GM19351 (cell line): ENCODE measurements around the gene SLC6A7.
A peak's percentile ranks its signal among the peaks of the same experiment; 100 is the strongest.

Experiments
- ATAC-seq: cut with Tn5 transposase; IDR thresholded peaks from one replicate; pipeline ENCODE4 v1.9.1; 2021; ENCODE audit warnings: mild to moderate bottlenecking, moderate library complexity; ENCODE audit not compliant: unreplicated experiment

The SLC6A7 gene

GRCh38 chr5:150155258-150156026, 34.4 kb upstream of the SLC6A7 start, which contains the start of gene PDGFRB:
Gene PDGFRB, minus strand, starts transcription at chr5:150155845. Its CDS starts 18,798 bp downstream, at chr5:150137047.
- peak; percentile 61 for ATAC-seq

- ATAC-seq = peak; percentile 12
These were observed 33.9 kb upstream of the SLC6A7 start for GRCh38 chr5:150156027-150156368.

GRCh38 chr5:150156540-150156939, 33.3 kb upstream of the SLC6A7 start:
- ATAC-seq = no peak

GRCh38 chr5:150157168-150157567, 32.7 kb upstream of the SLC6A7 start:
- ATAC-seq = no peak

- no peak for ATAC-seq
These were observed 31.5 kb upstream of the SLC6A7 start for GRCh38 chr5:150158170-150158949.

GRCh38 chr5:150159031-150159430, 30.8 kb upstream of the SLC6A7 start:
- ATAC-seq = no peak

GRCh38 chr5:150159741-150160179, 30.1 kb upstream of the SLC6A7 start:
- ATAC-seq = no peak

- no peak for ATAC-seq
These were observed 29.3 kb upstream of the SLC6A7 start for GRCh38 chr5:150160448-150161081.

- ATAC-seq = peak; percentile 80
These were observed 28.4 kb upstream of the SLC6A7 start for GRCh38 chr5:150161242-150162141.

GRCh38 chr5:150162142-150162513, 27.7 kb upstream of the SLC6A7 start:
- no peak for ATAC-seq

GRCh38 chr5:150163035-150163434, 26.8 kb upstream of the SLC6A7 start:
- ATAC-seq = no peak

- ATAC-seq = no peak
These were observed 26.3 kb upstream of the SLC6A7 start for GRCh38 chr5:150163547-150164059.

- ATAC-seq = no peak
These were observed 25.5 kb upstream of the SLC6A7 start for GRCh38 chr5:150164211-150164980.

GRCh38 chr5:150166037-150166649, 23.7 kb upstream of the SLC6A7 start:
- ATAC-seq = no peak

GRCh38 chr5:150166650-150167511, 23.0 kb upstream of the SLC6A7 start, which contains the start of gene CDX1:
Gene CDX1, plus strand, starts transcription at chr5:150166778. Its CDS starts 99 bp downstream, at chr5:150166877.
- ATAC-seq = no peak

- no peak for ATAC-seq
These were observed 22.4 kb upstream of the SLC6A7 start for GRCh38 chr5:150167512-150167850.

GRCh38 chr5:150167908-150168307, 22.0 kb upstream of the SLC6A7 start:
- no peak for ATAC-seq

- ATAC-seq = no peak
These were observed 21.0 kb upstream of the SLC6A7 start for GRCh38 chr5:150168864-150169263.
